ENCODE data around the gene IGFBP7. TPM values are rescaled to one million over a fixed set of nuclear protein-coding genes. Genes with fewer than 3 reads are reported as not detected.
"Not testable (repeated sequence)": the region's sequence is repeated elsewhere in the genome, so short reads cannot be mapped to it uniquely, and the experiment has no call there.

The IGFBP7 gene
- total RNA-seq, 1 experiment from 2014 or later, result 6.7 TPM

- H3K4me3 ChIP-seq (ENCODE audit: insufficient read depth, low read depth, low read length), result no peak overlapping the region
- no peak for DNase-seq
- H3K27me3 ChIP-seq (ENCODE audit: control insufficient read depth, insufficient read depth, low read length), result no peaks in the 10 kb centered on the region
- H3K36me3 ChIP-seq (replicated peaks; ENCODE audit: control insufficient read depth, insufficient read depth, low read length), result no peaks in the 10 kb centered on the region
Observed at GRCh38 chr4:57061395-57061794, 48.8 kb downstream of the IGFBP7 start.

DNA sequence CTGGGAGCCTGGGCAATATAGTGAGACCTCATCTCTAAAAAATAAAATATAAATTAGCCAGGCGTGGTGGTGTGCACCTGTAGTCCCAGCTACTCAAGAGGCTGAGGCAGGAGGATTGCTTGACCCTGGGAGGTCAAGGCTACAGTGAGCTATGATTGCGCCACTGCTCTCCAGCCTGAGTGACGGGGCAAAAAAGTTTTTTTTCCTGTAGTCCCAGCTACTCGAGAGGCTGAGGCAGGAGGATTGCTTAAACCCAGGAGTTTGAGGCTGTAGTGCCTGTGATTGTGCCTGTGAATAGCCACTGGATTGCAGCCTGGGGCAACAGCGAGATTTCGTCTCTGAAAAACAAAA is 49.5 kb downstream of the IGFBP7 start:
- DNase-seq; H3K36me3 ChIP-seq (replicated peaks; ENCODE audit: control insufficient read depth, insufficient read depth, low read length); H3K4me3 ChIP-seq (ENCODE audit: insufficient read depth, low read depth, low read length): not testable (repeated sequence)

GRCh38 chr4:57059890-57060716 is 50.1 kb downstream of the IGFBP7 start:
- no peak for DNase-seq
- H3K27me3 ChIP-seq (ENCODE audit: control insufficient read depth, insufficient read depth, low read length), result no peaks in the 10 kb centered on the region
- H3K4me3 ChIP-seq (ENCODE audit: insufficient read depth, low read depth, low read length), result no peak overlapping the region
- no peaks in the 10 kb centered on the region for H3K36me3 ChIP-seq (replicated peaks; ENCODE audit: control insufficient read depth, insufficient read depth, low read length)

More for the DNA sequence above, 49.5 kb downstream of the IGFBP7 start:
- not testable (repeated sequence) for H3K27me3 ChIP-seq (ENCODE audit: control insufficient read depth, insufficient read depth, low read length)

DNA sequence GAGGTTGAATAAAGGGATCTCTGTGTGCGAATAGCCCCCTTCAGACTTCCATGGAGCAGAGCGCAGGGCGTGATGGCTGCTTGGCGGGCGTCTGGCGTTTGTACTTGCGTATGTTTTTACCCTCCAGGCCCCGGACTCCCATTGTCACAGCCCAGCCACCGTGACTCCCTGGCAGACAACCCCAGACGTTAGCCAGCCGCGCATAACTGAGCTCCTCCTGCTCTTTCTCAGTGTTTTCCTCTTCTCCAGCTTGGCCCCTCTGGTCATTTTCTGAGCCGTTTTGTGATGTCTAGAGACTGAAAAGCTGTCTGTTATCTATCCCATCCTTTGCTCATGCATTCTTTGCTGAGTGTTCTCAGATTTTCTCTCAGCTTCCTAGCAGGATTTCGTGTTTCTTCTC is 54.3 kb downstream of the IGFBP7 start:
- no peak for DNase-seq
- no peak overlapping the region for H3K4me3 ChIP-seq (ENCODE audit: insufficient read depth, low read depth, low read length)
- H3K36me3 ChIP-seq (replicated peaks; ENCODE audit: control insufficient read depth, insufficient read depth, low read length), result no peaks in the 10 kb centered on the region
- no peaks in the 10 kb centered on the region for H3K27me3 ChIP-seq (ENCODE audit: control insufficient read depth, insufficient read depth, low read length)

DNA sequence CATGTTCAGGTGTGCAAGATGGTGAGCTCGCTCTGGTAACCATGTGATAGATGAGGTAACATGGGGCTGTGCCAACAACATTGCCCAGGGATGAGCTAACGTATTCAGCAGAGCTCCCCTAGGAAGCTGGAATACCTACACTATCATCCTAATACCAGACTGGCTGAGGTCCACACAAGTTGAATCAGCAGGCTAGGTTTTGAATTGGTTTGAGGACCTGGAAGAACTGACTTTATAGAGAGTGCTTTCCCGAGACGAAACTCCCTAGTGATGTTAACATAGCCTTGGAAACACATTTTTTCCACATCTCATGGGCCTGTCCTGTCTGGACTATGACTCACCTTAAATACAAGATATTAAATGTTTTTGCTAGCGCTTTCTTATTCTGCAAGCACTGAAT is 56.7 kb downstream of the IGFBP7 start:
- Histone ChIP-seq H3K27me3 (ENCODE audit: control insufficient read depth, insufficient read depth, low read length) (no peaks in the 10 kb centered on the region), H3K4me3 (ENCODE audit: insufficient read depth, low read depth, low read length) (no peak overlapping the region), H3K36me3 (replicated peaks; ENCODE audit: control insufficient read depth, insufficient read depth, low read length) (no peaks in the 10 kb centered on the region)
- no peak for DNase-seq

DNA sequence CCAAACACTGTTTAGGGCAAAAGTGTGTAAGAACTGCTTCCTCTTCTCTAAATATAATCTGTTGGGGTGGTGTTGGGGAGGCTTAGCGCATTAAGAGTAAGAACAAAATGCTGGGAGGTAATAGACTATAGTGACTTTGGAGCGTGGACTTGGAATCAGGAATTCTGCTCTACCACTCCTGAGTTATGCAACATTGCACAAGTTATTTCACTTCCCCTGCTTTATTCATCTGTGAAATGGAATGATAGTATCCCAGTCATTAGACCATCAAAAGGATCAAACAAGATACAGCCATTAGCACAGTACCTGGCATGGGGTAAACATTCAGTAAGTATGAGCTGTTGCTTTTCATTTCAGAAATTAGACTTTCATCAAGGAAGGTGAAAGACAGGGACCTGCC is 58.7 kb downstream of the IGFBP7 start:
- no peaks in the 10 kb centered on the region for H3K36me3 ChIP-seq (replicated peaks; ENCODE audit: control insufficient read depth, insufficient read depth, low read length)
- DNase-seq, result no peak
- no peak overlapping the region for H3K4me3 ChIP-seq (ENCODE audit: insufficient read depth, low read depth, low read length)
- no peaks in the 10 kb centered on the region for H3K27me3 ChIP-seq (ENCODE audit: control insufficient read depth, insufficient read depth, low read length)

- no peaks in the 10 kb centered on the region for H3K27me3 ChIP-seq (ENCODE audit: control insufficient read depth, insufficient read depth, low read length)
- H3K36me3 ChIP-seq (replicated peaks; ENCODE audit: control insufficient read depth, insufficient read depth, low read length), result no peaks in the 10 kb centered on the region
- H3K4me3 ChIP-seq (ENCODE audit: insufficient read depth, low read depth, low read length), result no peak overlapping the region
- no peak for DNase-seq
Observed at GRCh38 chr4:57051095-57051494, 59.1 kb downstream of the IGFBP7 start.

DNA sequence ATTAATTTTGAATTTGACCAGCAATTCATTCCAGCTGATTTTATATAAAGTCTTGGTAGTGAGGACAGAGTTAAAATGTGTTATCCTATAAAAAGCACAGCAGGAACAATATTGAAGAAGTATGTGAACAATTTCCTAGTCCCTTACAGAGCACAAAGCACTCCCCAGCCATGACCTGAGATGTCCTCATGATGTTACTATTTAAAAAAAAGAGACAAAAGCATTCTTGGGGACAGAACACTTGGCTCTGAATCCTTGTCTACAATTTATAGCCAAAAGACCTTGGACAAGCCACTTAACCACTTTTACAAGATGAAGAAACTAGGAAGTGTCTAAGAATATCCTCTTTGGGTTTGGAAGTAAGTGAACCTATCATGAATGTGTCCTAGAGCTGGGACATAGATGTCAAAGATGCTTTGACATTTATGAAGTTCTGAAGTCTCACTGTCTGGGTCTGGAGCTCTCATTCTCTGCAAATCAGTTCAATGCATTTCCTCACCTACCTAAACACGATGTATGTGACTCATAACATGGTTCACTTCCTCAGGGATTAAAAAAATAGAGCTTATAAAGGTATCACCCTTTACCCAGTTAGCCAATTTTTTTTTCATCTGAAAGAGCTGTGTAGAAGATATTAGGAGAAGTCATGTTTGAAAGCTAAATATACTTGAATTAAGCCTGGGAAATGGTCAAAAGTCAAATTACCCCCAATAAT is 61.4 kb downstream of the IGFBP7 start:
- H3K27me3 ChIP-seq (ENCODE audit: control insufficient read depth, insufficient read depth, low read length), result no peaks in the 10 kb centered on the region
- no peaks in the 10 kb centered on the region for H3K36me3 ChIP-seq (replicated peaks; ENCODE audit: control insufficient read depth, insufficient read depth, low read length)
- no peak for DNase-seq

GRCh38 chr4:57047046-57047445 is 63.1 kb downstream of the IGFBP7 start:
- not testable (repeated sequence) for H3K4me3 ChIP-seq (ENCODE audit: insufficient read depth, low read depth, low read length); H3K36me3 ChIP-seq (replicated peaks; ENCODE audit: control insufficient read depth, insufficient read depth, low read length); DNase-seq; H3K27me3 ChIP-seq (ENCODE audit: control insufficient read depth, insufficient read depth, low read length)

More for the DNA sequence above, 61.4 kb downstream of the IGFBP7 start:
- H3K4me3 ChIP-seq (ENCODE audit: insufficient read depth, low read depth, low read length), result no peak overlapping the region

DNA sequence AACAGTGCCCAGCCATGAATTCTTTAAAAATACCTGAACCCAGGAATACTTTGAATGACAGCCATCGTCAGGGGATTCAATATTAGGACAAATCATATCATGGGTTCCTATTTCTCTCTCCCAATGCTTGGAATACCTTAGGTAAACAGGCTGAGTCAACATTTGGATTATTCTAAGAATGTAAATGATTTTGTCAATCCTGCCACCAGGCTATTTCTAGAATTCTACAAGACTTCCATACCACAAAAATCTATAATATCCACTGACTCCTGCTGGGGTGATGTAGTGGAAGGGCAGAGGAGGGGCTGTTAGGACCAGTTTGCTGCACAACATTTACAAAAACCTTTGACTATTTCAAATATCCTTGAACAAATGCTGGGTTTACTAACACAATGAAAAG is 65.2 kb downstream of the IGFBP7 start:
- Histone ChIP-seq H3K4me3 (ENCODE audit: insufficient read depth, low read depth, low read length) (no peak overlapping the region), H3K36me3 (replicated peaks; ENCODE audit: control insufficient read depth, insufficient read depth, low read length) (no peaks in the 10 kb centered on the region), H3K27me3 (ENCODE audit: control insufficient read depth, insufficient read depth, low read length) (no peaks in the 10 kb centered on the region)
- DNase-seq, result no peak

- Histone ChIP-seq H3K36me3 (replicated peaks; ENCODE audit: control insufficient read depth, insufficient read depth, low read length) (no peaks in the 10 kb centered on the region), H3K27me3 (ENCODE audit: control insufficient read depth, insufficient read depth, low read length) (no peaks in the 10 kb centered on the region), H3K4me3 (ENCODE audit: insufficient read depth, low read depth, low read length) (no peak overlapping the region)
- no peak for DNase-seq
Observed at GRCh38 chr4:57044279-57044678, 65.9 kb downstream of the IGFBP7 start.

GRCh38 chr4:57043347-57044251 is 66.6 kb downstream of the IGFBP7 start:
- Histone ChIP-seq H3K4me3 (ENCODE audit: insufficient read depth, low read depth, low read length) (no peak overlapping the region), H3K36me3 (replicated peaks; ENCODE audit: control insufficient read depth, insufficient read depth, low read length) (no peaks in the 10 kb centered on the region)
- DNase-seq, result no peak

DNA sequence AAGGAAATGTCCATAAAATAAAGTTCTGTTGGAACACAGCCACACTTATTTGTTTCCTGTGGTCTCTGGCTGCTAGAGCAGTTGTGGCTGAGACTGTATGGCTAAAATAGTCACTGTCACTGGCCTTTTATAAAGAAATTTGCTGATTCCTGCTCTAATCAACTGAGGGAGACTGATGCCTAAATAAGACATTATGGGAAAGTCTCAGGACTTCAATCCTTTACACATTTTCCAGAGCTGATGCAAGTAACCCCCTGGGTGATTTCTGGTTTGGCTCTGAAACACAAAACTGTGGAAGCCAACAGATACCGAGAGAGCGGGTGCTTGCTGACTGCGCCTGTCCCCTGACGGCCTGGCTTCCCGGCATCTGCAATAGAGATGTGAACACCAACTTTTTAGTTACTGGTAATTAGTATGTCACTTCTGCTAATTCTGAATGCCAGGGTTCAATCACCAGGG is 67.4 kb downstream of the IGFBP7 start:
- no peaks in the 10 kb centered on the region for H3K36me3 ChIP-seq (replicated peaks; ENCODE audit: control insufficient read depth, insufficient read depth, low read length)
- DNase-seq, result no peak
- H3K4me3 ChIP-seq (ENCODE audit: insufficient read depth, low read depth, low read length), result no peak overlapping the region
- no peaks in the 10 kb centered on the region for H3K27me3 ChIP-seq (ENCODE audit: control insufficient read depth, insufficient read depth, low read length)

More at GRCh38 chr4:57043347-57044251, 66.6 kb downstream of the IGFBP7 start:
- H3K27me3 ChIP-seq (ENCODE audit: control insufficient read depth, insufficient read depth, low read length), result no peaks in the 10 kb centered on the region

- no peak for DNase-seq
- Histone ChIP-seq H3K4me3 (ENCODE audit: insufficient read depth, low read depth, low read length) (no peak overlapping the region), H3K36me3 (replicated peaks; ENCODE audit: control insufficient read depth, insufficient read depth, low read length) (no peaks in the 10 kb centered on the region), H3K27me3 (ENCODE audit: control insufficient read depth, insufficient read depth, low read length) (no peaks in the 10 kb centered on the region)
Observed at GRCh38 chr4:57041020-57041419, 69.2 kb downstream of the IGFBP7 start.

All from H7 (cell line).